Ovary (tissue), 3 donors: ENCODE data around the gene TNS3.

ENCODE experiments used
- POLR2A ChIP-seq: fragments of 450-650 bp; IDR thresholded peaks from one replicate; pipeline ENCODE4 v1.6.1; 2017; ENCODE audit warnings: antibody characterized with exemption, mild to moderate bottlenecking, moderate library complexity
- TF ChIP-seq, protein P1 (sequence below), 3 donors: fragments of 450-650 bp in 2 of 3; fragments of 200-600 bp in 1 of 3; IDR thresholded peaks; one replicate each; pipeline versions ENCODE4 v1.5.1 to v1.8.0; 2016 to 2022; ENCODE audit warnings: antibody characterized with exemption in 3 of 3, mild to moderate bottlenecking in 1 of 3
- donor health status: DM: no; HTN: no; CAD: no.

DNA sequence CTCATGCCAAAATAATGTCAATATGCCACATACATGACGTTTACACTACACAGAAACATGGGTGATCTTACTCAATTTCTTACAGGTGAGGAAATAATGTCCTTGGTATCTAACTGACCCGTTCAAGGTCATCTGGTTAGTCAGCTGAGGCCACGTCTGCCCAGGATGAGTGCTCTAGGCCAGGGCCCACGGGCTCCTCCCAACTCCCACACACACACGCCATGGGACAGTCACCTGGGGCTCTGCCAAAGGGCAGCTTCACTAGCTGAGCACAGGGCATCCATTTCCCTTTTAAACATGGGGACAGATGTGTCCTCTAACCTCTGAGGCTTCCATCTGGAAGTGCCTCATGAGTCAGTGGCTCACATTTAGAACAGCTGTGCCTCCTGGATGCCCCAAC, 123.9 kb downstream of the TNS3 start:
- TF ChIP-seq, protein P1, sequence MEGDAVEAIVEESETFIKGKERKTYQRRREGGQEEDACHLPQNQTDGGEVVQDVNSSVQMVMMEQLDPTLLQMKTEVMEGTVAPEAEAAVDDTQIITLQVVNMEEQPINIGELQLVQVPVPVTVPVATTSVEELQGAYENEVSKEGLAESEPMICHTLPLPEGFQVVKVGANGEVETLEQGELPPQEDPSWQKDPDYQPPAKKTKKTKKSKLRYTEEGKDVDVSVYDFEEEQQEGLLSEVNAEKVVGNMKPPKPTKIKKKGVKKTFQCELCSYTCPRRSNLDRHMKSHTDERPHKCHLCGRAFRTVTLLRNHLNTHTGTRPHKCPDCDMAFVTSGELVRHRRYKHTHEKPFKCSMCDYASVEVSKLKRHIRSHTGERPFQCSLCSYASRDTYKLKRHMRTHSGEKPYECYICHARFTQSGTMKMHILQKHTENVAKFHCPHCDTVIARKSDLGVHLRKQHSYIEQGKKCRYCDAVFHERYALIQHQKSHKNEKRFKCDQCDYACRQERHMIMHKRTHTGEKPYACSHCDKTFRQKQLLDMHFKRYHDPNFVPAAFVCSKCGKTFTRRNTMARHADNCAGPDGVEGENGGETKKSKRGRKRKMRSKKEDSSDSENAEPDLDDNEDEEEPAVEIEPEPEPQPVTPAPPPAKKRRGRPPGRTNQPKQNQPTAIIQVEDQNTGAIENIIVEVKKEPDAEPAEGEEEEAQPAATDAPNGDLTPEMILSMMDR (IDR thresholded peaks at IDR 0.05): no peak
- TF ChIP-seq POLR2A: no peak
